Body of pancreas (tissue), 2 donors: ENCODE results near the gene RHNO1. TPM values are rescaled to one million over a fixed set of nuclear protein-coding genes. Genes with fewer than 3 reads are reported as not detected.

Experiments
- total RNA-seq, 2 donors: library from RNA; depleted of rRNA; stranded (reverse); fragments of >200 nt; gene quantifications; one replicate each; pipeline ENCODE4 v1.1.0, GENCODE V29; 2016

Gene RHNO1
- total RNA-seq, 2 donors from 2014 or later: 6.0 to 10.9 TPM

Other genes starting within 250 kb of the RHNO1 start
- gene FKBP4, start 82.3 kb upstream of the RHNO1 start, total RNA-seq: 10 to 100 TPM; 29.0 to 29.8 TPM
- 10 to 100 TPM; 32.4 to 65.9 TPM for gene ITFG2, start 64.6 kb upstream of the RHNO1 start, total RNA-seq
- under 1 TPM; 0.26 to 0.33 TPM for gene NRIP2, start 42.2 kb upstream of the RHNO1 start, total RNA-seq
- gene TEX52, start 20.2 kb upstream of the RHNO1 start, total RNA-seq: not detected
- gene FOXM1, start within 50 bp of the RHNO1 start, total RNA-seq: under 1 TPM in 1 of 2 donors, not detected in 1; 0.52 TPM
- gene TULP3, start 13.7 kb downstream of the RHNO1 start, total RNA-seq: 1 to 10 TPM; 6.9 to 7.8 TPM
- 10 to 100 TPM; 25.1 to 28.5 TPM for gene TEAD4, start 82.2 kb downstream of the RHNO1 start, total RNA-seq
- 10 to 100 TPM; 14.0 to 18.5 TPM for gene TSPAN9, start 200.2 kb downstream of the RHNO1 start, total RNA-seq